ENCODE results near the gene LRRN4. TPM values are rescaled to one million over a fixed set of nuclear protein-coding genes. Genes with fewer than 3 reads are reported as not detected.

LRRN4 gene
- total RNA-seq (2022) (not detected in 2 replicates), Bru-seq, nascent RNA (percentile 8 among the genes with signal in this experiment), BruChase-seq, experiment 1, labeled RNA remaining after a 6-hour chase (percentile 7 among the genes with signal in this experiment), BruChase-seq, experiment 2, labeled RNA remaining after a 2-hour chase (percentile 12 among the genes with signal in this experiment)
- long read RNA-seq, result 0 reads

DNA sequence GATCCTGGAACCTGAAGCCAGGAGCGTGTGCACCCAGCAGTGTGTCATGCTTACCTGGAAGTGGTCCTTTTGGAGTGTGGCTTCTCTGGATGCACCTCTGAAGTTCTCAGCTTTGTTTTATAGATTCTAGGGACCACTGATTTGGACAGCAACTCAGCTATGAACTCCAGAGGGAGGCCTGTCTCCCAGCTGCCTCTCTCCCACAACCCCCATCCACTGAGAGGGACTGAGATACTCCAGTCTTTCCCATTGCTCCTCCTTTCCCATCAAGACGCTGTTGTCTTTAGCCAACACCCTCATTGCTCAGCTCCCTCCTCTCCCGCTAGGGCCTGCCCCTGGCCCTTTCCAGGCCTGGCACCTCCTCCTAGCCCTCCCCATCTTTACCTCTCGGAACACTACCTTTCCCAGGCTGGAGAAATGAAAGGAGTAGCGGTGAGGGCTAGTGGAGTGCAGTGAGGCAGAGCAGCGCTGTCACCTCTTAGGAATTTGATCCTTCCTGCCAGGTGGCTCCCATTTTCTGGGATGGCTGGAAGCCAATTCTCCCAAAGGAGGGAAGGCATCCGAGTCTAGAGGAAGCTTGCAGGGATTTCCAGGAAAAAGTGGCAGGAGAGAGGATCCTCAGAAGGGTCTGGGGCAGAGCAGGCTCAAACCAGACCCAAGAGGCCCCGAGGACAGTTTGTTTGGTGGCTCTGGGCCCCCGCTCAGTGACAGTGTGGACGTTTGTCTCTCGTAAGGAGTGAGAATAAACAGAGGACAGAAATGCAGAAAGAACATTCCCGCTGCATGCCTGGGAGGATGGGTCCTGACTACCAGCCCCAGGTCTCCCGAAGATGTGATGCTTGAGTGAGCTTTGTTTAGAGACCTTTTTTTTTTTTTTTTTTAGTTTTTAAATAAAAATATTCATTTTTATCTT, at the start of gene LRRN4:
TSS of gene LRRN4 (minus strand) at position 285 of the 913 bp plus-strand sequence. CDS start 1,261 bp downstream, outside the sequence.
- Mint-ChIP-seq H3K27me3 (ENCODE audit: insufficient read depth, unreplicated experiment) (no peaks in the 10 kb centered on the region), H3K4me1 (ENCODE audit: insufficient read depth, unreplicated experiment) (peaks cover 23% of the 10 kb centered on the region), H3K27ac (ENCODE audit: low read depth, unreplicated experiment) (peak within 1 kb of the TSS; percentile 73), H3K36me3 (ENCODE audit: insufficient read depth, unreplicated experiment) (peaks cover 5% of the 10 kb centered on the region), H3K9me3 (ENCODE audit: unreplicated experiment) (no peaks in the 10 kb centered on the region), H3K4me3 (ENCODE audit: unreplicated experiment) (peak within 1 kb of the TSS; percentile 51)
- CTCF ChIA-PET, result interaction anchor here (0.5 to 1.8 kb wide), 7 partner anchors 15 to 652 kb away, joined by 3 to 5 read pairs (median 3); no protein-coding TSS in a partner anchor
- POLR2A ChIA-PET, result interaction anchor here (0.7 to 1.9 kb wide), 9 partner anchors 8 to 519 kb away, joined by 3 to 14 read pairs (median 5); partner anchors contain the start of gene FERMT1
- peak; percentile 84 for DNase-seq (ENCODE audit: unreplicated experiment)
- TF ChIP-seq, protein P1, sequence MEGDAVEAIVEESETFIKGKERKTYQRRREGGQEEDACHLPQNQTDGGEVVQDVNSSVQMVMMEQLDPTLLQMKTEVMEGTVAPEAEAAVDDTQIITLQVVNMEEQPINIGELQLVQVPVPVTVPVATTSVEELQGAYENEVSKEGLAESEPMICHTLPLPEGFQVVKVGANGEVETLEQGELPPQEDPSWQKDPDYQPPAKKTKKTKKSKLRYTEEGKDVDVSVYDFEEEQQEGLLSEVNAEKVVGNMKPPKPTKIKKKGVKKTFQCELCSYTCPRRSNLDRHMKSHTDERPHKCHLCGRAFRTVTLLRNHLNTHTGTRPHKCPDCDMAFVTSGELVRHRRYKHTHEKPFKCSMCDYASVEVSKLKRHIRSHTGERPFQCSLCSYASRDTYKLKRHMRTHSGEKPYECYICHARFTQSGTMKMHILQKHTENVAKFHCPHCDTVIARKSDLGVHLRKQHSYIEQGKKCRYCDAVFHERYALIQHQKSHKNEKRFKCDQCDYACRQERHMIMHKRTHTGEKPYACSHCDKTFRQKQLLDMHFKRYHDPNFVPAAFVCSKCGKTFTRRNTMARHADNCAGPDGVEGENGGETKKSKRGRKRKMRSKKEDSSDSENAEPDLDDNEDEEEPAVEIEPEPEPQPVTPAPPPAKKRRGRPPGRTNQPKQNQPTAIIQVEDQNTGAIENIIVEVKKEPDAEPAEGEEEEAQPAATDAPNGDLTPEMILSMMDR (IDR thresholded peaks at IDR 0.05; ENCODE audit: unreplicated experiment), result no peak
- intact Hi-C loops (cut with micrococcal nuclease), result no loop called here
- BruUV-seq (replicated peaks), result no TSS peak

GRCh38 chr20:6103301-6103700, 49.4 kb upstream of the LRRN4 start:
- BruUV-seq (replicated peaks), result no TSS peak
- TF ChIP-seq, protein P1 (IDR thresholded peaks at IDR 0.05; ENCODE audit: unreplicated experiment), result no peak
- intact Hi-C loops (cut with micrococcal nuclease), result no loop called here
- Mint-ChIP-seq H3K27ac (ENCODE audit: low read depth, unreplicated experiment) (peak overlapping the region; percentile 63), H3K27me3 (ENCODE audit: insufficient read depth, unreplicated experiment) (no peaks in the 10 kb centered on the region), H3K4me3 (ENCODE audit: unreplicated experiment) (no peak overlapping the region), H3K36me3 (ENCODE audit: insufficient read depth, unreplicated experiment) (peaks cover 60% of the 10 kb centered on the region), H3K4me1 (ENCODE audit: insufficient read depth, unreplicated experiment) (peaks cover 4% of the 10 kb centered on the region), H3K9me3 (ENCODE audit: unreplicated experiment) (no peaks in the 10 kb centered on the region)
- DNase-seq (ENCODE audit: unreplicated experiment), result no peak
- ChIA-PET CTCF (interaction anchor here (0.6 to 2.9 kb wide), 8 partner anchors 13 to 1173 kb away, joined by 3 to 14 read pairs (median 3); no protein-coding TSS in a partner anchor), POLR2A (interaction anchor here (0.7 to 9.7 kb wide), 2 partner anchors 8 to 18 kb away, joined by 5 to 75 read pairs; partner anchors contain the start of gene FERMT1)

- ChIA-PET CTCF (interaction anchor here (0.6 to 1.2 kb wide), 4 partner anchors 10 to 151 kb away, joined by 3 to 4 read pairs (median 3); no protein-coding TSS in a partner anchor), POLR2A (interaction anchor here (0.6 to 9.7 kb wide), 7 partner anchors 9 to 39 kb away, joined by 3 to 75 read pairs (median 8); partner anchors contain the start of gene FERMT1)
- intact Hi-C loops (cut with micrococcal nuclease), result no loop called here
- no peak for DNase-seq (ENCODE audit: unreplicated experiment)
- BruUV-seq (replicated peaks), result no TSS peak
- Mint-ChIP-seq H3K4me1 (ENCODE audit: insufficient read depth, unreplicated experiment) (peaks cover 4% of the 10 kb centered on the region), H3K27ac (ENCODE audit: low read depth, unreplicated experiment) (peak overlapping the region; percentile 66), H3K4me3 (ENCODE audit: unreplicated experiment) (no peak overlapping the region), H3K36me3 (ENCODE audit: insufficient read depth, unreplicated experiment) (peaks cover 62% of the 10 kb centered on the region), H3K27me3 (ENCODE audit: insufficient read depth, unreplicated experiment) (no peaks in the 10 kb centered on the region), H3K9me3 (ENCODE audit: unreplicated experiment) (no peaks in the 10 kb centered on the region)
- TF ChIP-seq, protein P1 (IDR thresholded peaks at IDR 0.05; ENCODE audit: unreplicated experiment), result no peak
Measured at GRCh38 chr20:6101346-6101745, 47.5 kb upstream of the LRRN4 start.

Data from MCF 10A (cell line).